Measurements from ENCODE around the gene WDTC1.

DNA sequence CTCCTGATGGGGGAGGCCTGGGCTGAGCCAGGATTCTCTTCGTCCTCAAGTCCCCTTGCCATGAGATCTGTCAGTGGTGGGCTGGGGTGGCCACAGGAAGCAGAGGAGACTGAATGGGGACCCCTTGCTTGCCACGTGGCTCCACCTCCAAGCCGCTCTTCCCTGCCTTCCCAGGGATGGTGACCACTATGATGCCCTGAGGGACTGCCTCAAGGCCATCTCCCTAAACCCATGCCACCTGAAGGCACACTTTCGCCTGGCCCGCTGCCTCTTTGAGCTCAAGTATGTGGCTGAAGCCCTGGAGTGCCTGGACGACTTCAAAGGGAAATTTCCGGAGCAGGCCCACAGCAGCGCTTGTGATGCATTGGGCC, 66.6 kb downstream of the WDTC1 start:
- TF ChIP-seq, protein P1, sequence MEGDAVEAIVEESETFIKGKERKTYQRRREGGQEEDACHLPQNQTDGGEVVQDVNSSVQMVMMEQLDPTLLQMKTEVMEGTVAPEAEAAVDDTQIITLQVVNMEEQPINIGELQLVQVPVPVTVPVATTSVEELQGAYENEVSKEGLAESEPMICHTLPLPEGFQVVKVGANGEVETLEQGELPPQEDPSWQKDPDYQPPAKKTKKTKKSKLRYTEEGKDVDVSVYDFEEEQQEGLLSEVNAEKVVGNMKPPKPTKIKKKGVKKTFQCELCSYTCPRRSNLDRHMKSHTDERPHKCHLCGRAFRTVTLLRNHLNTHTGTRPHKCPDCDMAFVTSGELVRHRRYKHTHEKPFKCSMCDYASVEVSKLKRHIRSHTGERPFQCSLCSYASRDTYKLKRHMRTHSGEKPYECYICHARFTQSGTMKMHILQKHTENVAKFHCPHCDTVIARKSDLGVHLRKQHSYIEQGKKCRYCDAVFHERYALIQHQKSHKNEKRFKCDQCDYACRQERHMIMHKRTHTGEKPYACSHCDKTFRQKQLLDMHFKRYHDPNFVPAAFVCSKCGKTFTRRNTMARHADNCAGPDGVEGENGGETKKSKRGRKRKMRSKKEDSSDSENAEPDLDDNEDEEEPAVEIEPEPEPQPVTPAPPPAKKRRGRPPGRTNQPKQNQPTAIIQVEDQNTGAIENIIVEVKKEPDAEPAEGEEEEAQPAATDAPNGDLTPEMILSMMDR (IDR thresholded peaks at IDR 0.05), result peak in 1 of 3 experiments; percentile 25
- TF ChIP-seq POLR2A (IDR thresholded peaks at IDR 0.05; ENCODE audit: low read depth), result no peak

All from esophagus muscularis mucosa (tissue), 3 donors.